Stimulated activated CD8-positive, alpha-beta memory T cell treated with anti-CD3 and anti-CD28 coated beads, Interleukin-4, amount 100 ng/mL, for 48 hours (primary cell): ENCODE results near the gene APOBEC3F.
"Not testable (repeated sequence)": the region's sequence is repeated elsewhere in the genome, so short reads cannot be mapped to it uniquely, and the experiment has no call there.

Source experiments
- DNase-seq: peaks from one replicate; pipeline ENCODE4 v3.0.0-alpha.2; 2020

Gene APOBEC3F

DNA sequence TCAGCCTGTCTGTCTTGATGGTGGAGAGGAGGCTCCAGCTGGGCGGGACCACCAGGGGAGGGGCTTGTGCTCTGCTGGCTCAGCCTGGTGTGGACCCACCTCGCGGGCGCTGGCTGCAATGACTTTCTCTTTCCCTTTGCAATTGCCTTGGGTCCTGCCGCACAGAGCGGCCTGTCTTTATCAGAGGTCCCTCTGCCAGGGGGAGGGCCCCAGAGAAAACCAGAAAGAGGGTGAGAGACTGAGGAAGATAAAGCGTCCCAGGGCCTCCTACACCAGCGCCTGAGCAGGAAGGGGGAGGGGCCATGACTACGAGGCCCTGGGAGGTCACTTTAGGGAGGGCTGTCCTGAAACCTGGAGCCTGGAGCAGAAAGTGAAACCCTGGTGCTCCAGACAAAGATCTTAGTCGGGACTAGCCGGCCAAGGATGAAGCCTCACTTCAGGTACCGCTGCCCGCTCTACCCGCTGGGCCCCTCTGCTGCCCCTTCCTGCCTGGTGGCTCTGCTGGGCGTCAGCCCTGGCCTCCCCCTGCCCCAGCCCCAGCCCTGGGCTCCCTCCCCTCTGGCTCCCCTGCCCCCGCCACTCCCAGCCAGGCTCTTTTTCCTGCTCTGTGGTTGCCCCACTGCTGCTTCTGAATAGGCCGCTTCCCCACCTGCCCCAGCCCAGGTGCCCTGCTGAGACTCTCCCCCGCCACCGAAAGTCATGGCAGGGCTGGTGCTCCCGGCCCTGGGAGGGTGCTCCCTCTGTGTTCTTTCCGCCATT, at the start of gene APOBEC3F:
Gene APOBEC3F, plus strand, starts transcription at position 327 of the 759 bp plus-strand sequence. Its CDS starts 97 bp downstream, at position 424.
- DNase-seq = peak; percentile 74

DNA sequence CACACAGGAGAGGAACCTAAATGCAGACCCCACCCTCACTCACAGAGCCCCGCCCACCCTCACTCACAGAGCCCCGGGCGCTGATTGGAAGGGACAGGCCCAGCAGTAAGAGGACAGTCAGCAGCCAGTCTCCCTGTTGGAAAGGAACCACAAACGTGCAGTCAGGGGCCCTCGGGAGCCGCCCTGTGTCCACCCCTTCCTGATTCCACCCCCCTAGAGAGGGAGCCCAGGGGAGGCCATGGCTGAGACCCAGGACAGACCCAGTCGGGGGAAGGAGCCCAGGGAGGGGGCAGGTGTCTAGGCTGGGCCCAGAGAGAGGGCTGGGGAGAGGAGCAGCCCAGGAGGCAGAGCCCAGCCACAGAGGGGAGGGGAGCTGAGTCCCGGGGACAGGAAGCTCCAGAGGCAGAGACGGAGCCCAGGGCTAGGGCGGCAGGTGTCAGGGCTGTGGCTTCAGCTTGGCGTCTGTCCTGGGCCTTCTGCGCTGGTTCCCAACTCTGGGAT, 47.7 kb upstream of the APOBEC3F start:
- not testable (repeated sequence) for DNase-seq

DNA sequence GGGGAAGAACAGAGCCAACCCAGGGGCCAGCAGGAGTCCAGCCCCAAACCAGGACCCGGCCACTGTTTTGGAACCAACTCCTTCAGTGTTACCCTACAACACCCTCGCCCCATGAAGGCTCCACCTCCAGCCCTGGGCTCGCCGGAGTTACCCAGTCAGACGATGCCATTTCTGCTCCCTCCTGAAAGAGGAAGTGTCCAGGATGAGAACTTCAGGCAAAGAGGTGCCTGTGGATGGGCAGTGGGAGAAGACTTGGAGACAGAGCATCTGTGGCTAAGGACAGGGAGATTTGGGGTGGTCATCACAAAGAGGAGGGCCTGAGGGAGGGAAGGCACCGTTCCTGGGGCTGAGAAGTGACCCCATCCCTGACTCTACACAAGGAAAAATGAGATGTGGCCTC, 44.6 kb upstream of the APOBEC3F start:
- no peak for DNase-seq

DNA sequence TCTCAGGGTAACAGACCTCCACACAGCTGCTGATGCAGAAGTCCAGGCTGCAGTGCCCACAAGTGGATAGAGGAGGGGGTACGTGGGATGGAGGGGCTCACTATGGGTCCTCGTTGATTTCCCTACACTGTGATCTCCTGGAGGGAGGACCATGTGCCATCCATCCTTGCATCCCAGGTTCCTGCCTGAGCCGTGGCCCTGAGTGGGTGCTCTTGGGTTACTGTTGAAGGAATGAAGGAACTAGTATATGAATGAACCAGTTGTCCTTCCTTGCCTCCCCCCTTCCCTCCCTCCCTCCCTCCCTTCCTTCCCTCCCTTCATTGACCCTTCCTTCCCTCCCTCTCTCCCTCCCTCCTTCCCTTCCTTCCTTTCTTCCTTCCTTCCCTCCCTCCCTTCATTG, 43.1 kb upstream of the APOBEC3F start:
- DNase-seq = no peak

DNA sequence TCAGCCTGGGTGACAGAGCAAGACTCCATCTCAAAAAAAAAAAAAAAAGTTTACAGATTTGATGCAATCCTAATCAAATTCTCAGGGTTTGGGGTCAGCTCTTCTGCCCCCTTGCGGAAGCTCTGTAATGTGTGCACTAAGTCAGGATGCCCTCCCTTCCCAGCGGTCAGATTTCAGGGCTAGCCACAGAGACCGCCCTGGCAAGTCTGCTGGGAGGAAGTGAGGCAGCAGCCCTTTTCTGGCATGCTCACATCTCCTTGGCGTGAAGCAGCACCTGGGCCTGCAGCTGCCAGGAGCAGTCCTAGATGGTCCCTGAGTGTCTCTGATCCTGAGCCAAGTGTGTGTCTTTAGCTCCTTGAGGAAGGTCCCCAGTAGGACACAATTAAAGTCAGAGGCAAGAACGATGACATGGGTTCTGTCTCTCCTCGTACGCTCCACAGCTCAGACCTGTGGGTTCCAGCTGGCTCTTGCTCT, 37.5 kb upstream of the APOBEC3F start:
- peak; percentile 82 for DNase-seq

DNA sequence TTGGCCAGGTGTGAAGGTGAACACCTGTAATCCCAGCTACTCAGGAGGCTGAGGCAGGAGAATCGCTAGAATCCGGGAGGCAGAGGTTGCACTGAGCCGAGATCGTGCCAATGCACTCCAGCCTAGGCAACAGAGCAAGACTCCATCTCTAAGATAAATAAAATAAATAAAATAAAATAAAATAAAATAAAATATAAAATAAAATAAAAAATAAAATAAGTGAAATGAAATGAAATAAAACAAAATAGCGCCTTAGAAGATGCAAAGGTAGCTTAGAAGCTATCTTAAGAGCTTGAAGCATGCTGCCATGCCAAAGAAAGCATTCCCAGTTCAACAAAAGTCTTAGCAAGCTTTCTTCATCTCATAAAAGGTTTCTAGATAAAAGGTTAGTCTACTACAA, 33.5 kb upstream of the APOBEC3F start:
- DNase-seq = no peak

DNA sequence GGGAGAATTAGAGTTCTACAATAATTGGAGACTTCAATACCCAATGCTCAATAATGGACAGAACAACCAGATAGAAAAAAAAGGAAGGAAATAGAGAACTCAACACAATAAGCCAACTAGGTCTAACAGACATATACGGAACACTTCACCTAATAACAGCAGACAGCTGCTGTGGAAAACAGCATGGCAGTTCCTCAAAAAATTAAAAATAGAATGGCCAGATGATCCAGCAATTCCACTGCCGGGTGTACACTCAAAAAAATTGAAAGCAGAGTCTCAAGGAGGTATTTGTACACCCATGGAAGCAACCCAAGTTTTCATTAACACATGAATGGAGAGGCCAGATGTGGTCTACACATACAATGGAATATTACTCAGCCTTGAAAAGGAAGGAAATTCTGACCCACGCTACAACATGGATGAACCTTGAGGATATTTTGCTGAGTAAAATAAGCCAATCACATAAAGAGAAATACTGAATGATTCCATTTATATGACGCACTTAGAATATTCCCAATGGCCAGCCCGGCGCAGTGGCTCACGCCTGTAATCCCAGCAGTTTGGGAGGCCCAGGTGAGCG, 32.3 kb upstream of the APOBEC3F start:
- DNase-seq = not testable (repeated sequence)

DNA sequence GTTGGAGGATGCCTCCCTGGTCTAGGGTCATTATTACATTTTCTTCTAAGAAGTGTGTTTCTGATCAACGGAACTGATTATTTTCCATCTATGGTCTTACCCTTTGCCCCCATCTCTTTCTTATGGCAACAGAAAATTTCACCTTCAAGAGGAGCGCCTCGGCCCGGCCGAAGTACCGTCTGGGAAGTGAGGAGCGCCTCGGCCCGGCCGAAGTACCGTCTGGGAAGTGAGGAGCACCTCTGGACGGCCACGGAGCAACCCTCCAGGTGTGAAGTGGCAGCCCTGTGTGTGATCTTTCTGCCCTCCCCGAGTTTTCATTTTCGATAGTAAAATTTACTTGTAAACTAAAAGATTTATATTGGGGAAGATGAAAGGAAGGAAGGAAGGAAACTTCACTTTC, 29.7 kb upstream of the APOBEC3F start:
- no peak for DNase-seq

DNA sequence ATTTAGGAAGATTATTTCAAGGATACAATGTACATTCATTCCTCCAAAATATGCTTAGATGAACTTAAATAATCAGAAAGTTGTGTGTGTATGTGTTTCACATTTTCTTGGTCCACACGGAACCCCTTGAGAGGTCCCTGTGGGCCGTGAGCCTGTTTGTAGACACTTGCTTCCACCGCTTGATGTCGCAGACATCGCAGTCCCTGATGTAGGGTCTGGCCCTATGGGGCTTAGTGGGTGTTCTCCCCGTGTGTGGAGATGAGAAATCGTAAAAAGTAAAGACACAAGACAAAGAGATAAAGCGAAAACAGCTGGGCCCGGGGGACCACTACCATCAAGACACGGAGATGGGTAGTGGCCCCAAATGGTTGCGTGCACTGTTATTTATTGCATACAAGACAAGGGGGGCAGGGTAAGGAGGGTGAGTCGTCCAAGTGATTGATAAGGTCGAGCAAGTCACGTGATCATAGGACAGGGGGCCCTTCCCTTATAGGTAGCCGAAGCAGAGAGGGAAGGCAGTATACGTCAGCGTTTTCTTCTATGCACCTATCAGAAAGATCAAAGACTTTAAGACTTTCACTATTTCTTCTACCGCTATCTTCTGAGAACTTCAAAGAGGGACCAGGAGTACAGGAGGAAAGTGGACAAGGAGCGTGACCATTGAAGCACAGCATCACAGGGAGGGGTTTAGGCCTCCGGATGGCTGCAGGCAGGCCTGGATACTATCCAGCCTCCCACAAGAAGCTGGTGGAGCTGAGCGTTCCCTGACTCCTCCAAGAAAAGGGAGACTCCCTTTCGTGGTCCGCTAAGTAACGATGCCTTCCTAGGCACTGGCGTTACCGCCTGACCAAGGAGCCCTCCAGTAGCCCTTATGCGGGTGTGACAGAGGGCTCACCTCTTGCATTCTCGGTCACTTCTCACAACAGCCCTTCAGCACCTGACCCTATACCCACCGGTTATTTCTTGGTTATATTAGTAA, 27.8 kb upstream of the APOBEC3F start:
- DNase-seq = no peak

DNA sequence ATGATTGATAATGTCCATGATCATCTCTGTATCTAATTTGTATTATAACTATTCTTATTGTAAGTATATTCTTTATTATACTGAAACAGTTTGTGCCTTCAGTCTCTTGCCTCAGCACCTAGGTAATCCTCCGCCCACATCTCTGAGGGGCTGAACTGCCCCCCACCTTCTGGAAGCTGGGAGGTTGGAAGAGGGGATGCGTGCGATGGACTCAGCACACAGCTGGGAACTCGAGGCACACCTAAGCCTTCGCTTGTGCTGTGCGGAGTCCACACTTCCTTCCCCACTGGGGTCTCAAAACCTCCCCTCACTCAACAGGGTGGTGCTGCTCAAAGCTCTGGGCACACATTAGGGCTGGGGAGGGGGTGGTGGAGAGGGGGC, 27.1 kb upstream of the APOBEC3F start:
- not testable (repeated sequence) for DNase-seq

DNA sequence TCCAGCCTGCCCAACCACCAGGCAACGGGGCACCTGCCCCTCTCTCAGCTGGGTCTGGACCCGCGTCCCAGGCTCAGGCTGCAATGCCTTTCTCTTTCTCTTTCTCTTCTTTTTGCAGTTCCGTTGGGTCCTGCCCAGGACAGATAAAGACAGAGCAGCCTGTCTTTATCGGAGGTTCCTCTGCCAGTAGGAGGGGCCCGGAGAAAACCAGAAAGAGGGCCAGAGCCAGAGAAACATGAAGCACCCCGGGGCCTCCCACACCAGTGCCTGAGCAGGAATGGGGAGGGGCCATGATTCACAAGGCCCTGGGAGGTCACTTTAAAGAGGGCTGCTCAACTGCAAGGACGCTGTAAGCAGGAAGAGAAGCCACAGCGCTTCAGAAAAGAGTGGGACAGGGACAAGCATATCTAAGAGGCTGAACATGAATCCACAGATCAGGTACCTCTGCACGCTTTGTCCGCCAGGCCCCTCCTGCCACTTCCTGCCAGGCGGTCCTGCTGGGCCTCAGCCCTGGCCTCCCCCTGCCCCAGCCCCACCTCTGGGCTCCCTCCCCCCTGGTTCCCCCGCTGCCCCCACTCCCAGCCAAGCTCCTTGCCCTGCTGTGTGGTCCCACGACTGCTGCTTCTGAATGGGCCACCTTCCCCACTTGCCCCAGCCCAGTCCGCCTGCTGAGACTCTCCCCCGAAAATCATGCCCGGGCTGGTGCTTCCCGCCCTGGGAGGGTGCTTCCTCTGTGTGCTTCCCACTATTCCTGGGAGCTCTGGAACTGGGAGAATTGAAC, 26.5 kb upstream of the APOBEC3F start, which contains the start of gene APOBEC3C:
Gene APOBEC3C, plus strand, starts transcription at position 316 of the 781 bp plus-strand sequence. Its CDS starts 106 bp downstream, at position 422.
- DNase-seq = peak; percentile 85

DNA sequence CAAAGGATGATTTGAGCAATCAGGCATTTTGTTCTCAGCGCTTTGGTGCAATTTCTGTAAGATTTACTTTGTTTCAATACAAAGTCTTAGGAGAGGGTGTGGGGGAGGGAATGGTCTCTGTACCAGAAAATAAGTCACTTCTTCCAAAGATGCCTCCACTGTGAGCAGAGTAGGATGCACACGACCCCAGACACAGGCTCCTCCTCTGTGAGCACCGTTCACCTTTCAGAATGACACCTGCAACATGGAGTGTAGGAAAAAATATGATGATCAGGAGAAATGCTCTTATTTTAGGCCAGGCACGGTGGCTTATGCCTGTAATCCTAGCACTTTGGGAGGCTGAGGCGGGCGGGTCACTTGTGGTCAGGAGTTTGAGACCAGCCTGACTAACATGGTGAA, 25.9 kb upstream of the APOBEC3F start:
- DNase-seq = peak; percentile 36

DNA sequence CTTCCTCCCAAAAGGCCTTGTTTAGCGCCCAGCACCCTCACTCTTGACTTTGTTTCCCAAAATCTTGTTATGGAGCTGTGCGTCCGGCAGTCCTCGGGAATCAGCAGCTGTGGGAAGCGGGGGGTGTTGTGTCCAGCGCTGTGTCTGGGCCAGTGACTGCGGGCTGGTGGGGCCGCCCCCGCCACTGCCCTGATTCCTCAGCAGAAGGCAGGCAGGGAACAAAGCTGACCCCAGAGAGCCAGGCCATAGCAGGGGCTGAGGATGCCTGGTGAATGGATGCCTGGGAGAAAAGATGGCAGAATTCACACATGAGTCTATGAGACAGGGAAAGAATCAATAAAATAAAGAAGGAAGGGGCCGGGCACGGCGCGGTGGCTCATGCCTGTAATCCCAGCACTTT, 24.1 kb upstream of the APOBEC3F start:
- DNase-seq = no peak

DNA sequence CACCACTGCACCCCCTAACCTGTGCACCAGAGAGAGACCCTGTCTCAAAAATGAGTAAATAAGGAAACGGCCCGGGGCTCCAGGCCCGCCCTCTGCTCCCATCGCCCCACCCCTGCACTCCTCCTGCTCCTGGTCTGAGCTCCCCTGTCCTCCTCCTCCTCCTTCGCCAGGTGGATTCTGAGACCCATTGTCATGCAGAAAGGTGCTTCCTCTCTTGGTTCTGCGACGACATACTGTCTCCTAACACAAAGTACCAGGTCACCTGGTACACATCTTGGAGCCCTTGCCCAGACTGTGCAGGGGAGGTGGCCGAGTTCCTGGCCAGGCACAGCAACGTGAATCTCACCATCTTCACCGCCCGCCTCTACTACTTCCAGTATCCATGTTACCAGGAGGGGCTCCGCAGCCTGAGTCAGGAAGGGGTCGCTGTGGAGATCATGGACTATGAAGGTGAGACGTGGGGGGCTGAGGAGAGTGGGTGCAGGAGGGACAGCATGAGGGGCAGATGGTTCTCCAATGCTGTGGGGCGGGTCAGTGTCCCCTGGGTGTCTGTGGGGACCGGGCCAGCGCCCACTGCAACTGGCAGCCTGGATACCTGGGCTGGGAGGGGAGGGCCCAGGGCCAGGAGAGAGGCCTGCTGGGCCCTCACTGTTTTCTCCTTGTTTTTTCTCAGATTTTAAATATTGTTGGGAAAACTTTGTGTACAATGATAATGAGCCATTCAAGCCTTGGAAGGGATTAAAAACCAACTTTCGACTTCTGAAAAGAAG, 22.9 kb upstream of the APOBEC3F start:
- no peak for DNase-seq

DNA sequence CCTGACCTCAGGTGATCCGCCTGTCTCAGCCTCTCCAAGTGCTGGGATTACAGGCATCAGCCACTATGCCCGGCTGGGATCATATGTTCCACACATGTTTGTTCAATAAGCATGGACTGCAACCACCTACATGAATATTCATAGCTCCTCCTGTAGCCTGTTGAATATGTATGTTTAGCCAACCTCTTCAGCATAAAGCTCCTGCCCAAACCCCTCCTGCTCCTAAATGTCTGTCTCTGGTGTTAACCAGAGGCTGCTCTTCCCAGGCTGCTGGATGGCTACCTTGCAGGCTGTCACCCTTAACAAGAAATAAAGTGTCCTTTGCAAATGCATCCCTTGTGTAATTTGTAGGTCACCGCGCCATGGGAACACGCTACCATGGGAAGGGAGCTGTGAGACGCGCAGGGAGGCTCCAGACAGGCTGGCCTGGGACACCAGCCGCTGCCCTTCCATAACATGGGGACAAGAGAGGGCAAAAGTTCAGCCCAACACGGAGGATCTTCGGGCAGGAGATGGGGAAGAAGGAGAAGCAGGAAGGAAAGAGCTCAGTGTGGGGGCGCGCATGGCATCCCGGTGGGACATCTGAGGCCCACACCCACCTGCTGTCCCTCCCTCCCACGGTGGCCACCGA, 20.5 kb upstream of the APOBEC3F start:
- not testable (repeated sequence) for DNase-seq

DNA sequence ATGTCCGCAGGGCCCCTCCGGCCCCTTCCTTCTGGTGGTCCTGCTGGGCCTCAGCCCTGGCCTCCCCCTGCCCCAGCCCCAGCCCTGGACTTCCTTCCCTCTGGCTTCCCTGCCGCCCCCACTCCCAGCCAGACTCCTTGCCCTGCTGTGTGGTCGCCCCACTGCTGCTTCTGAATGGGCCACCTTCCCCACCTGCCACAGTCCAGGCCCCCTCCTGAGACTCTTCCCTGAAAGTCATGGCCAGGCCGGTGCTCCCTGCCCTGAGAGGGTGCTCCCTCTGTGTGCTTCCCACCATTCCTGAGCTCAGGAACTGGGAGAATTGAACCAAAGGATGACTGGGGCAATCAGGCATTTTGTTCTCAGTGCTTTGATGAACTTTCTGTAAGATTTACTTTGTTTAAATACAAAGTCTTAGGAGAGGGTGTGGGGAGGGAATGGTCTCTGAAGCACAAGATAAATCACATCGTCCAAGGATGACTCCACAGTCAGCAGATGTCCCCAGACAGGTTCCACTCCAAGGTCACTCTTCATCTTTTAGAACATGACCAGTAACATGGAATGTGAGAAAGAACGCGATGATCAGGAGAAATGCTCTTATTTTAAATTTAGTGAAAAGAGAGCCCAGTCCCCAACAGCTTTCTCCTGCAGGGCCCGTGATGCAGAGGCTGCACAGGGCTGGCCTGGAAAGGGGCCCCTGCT, 19.0 kb upstream of the APOBEC3F start:
- DNase-seq = no peak

DNA sequence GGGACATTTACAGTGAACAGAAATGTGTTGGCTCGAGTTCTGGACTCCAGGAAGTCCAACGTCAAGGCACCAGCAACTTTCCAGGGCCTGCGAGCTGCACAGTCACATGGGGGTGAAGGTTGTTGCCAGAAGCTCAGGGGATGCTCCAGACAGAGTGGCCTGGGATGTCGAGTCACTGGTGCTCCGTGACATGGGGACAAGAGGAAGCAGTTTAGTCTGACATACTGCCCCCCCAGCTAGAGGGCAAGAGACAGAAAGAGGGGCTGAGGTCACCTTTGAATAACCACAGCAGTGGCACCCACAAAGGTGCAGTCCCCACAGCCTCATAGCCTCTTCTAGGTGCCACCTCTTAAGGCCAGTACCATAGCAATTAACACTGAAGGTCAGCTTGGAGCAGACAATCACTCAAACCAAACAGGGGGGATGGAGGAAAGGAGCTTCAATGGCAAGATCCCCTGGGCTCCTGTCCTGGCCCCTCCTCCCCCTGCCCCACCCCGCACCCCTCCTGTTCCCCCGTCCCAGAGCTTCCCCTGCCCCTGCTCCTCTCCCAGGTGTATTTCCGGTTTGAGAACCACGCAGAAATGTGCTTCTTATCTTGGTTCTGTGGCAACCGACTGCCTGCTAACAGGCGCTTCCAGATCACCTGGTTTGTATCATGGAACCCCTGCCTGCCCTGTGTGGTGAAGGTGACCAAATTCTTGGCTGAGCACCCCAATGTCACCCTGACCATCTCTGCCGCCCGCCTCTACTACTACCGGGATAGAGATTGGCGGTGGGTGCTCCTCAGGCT, 15.9 kb upstream of the APOBEC3F start:
- no peak for DNase-seq

DNA sequence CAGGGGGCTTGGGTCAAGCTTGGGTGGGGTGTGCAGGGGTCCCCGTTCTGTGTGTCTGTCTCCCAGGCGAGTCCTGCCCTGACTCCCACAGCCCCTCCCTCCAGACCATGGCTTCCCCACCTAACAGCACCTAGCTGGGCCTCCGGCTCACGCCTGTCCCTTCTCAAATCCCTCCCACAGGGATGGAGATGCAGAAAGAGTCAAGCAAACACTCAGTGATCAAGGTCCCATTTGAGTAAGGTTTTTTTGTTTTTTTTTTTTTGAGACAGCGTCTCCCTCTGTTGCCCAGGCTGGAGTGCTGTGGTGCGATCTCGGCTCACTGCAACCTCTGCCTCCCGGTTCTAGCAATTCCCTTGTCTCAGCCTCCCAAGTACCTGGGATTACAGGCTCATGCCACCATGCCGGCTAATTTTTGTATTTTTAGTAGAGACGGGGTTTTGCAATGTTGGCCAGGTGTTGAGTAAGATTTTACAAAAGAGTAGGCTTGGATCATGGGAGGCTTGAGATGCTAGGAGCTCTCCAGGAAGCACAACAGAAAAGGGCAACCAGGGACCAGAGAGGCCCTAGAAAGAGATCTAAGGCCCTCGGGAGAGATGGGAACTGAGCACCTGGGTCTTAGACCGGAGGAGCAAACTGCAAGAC, 14.0 kb upstream of the APOBEC3F start:
- DNase-seq = no peak

DNA sequence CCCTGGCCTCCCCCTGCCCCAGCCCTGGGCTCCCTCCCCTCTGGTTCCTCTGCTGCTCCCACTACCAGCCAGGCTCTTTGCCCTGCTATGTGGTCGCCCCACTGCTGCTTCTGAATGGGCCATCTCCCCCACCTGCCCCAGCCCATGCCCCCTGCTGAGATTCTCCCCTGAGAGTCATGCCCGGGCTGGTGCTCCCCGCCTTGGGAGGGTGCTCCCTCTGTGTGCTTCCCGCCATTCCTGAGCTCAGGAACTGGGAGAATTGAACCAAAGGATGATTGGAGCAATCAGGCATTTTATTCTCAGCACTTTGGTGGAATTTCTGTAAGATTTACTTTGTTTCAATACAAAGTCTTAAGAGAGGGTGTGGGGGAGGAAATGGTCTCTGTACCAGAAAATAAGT, 12.9 kb upstream of the APOBEC3F start:
- no peak for DNase-seq
